ENCODE measurements around the gene CFL2.

Gene CFL2

DNA sequence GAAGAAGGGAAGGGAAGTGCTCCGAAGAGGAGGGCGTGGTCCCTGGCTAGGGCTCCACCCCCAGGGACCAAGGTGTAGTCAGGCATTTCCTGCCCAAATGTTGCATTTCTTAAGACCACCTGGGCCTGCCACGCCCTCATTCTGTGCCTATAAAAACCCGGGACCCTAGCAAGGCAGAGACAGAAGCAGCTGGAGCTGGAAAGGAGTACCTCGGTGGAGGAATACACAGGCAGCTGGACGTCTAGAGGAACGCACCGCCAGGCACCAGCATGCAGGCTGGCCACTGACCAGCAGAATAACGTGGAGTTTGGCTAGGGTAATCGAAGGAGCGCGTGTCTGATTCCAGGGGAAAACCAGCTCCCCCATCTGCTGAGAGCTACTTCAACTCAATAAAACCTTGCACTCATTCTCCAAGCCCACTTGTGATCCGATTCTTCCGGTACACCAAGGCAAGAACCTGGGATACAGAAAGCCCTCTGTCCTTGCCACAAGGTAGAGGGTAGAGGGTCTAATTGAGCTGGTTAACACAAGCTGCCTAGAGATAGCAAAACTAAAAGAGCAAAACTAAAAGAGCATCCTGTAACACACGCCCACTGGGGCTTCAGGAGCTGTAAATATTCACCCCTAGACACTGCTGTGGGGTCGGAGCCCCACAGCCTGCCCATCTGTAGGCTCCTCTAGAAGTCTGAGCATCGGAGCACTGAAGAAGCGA is 21.0 kb downstream of the CFL2 start:
- no peak for TF ChIP-seq CTCF (IDR thresholded peaks at IDR 0.05; ENCODE audit: extremely low read depth, missing control alignments)
- no peak for DNase-seq (ENCODE audit: low spot score)

DNA sequence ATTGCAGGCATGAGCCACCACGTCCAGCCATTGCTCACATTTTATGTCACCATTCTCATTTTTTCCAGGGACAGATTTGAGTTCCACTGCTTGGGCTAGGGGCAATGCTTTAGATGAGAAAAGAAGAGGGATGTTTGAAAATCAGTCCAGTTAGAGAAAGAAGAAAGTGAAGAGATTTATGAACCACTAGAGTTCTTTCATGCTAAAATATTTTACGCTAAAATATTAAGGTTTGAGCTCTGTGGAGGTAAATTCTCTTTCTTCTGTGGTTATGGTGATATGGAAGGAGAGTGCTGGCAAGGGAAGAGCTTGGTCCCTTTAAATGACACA is 21.5 kb downstream of the CFL2 start:
- no peak for DNase-seq (ENCODE audit: low spot score)
- no peak for TF ChIP-seq CTCF (IDR thresholded peaks at IDR 0.05; ENCODE audit: extremely low read depth, missing control alignments)

DNA sequence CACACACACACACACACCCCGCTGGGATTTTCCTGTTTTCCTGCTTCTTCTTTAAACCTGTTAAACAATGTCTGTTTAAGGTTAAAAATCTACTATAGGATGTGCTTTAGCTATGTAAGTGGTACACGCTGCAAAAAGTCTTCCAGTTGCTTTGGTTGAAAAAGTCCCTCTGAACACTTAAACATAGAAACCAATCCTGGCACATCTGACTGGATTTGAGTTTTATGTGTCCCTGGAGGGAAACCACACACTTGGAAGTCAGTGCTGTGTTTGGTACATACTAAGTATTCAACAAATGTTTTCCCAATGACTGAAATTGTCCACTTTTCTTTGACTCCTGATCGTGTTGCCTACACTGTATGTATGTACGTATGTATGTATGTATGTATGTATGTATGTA is 22.0 kb downstream of the CFL2 start:
- no peak for TF ChIP-seq CTCF (IDR thresholded peaks at IDR 0.05; ENCODE audit: extremely low read depth, missing control alignments)
- no peak for DNase-seq (ENCODE audit: low spot score)

GRCh38 chr14:34691206-34691605 is 23.2 kb downstream of the CFL2 start:
- no peak for DNase-seq (ENCODE audit: low spot score)
- no peak for TF ChIP-seq CTCF (IDR thresholded peaks at IDR 0.05; ENCODE audit: extremely low read depth, missing control alignments)

DNA sequence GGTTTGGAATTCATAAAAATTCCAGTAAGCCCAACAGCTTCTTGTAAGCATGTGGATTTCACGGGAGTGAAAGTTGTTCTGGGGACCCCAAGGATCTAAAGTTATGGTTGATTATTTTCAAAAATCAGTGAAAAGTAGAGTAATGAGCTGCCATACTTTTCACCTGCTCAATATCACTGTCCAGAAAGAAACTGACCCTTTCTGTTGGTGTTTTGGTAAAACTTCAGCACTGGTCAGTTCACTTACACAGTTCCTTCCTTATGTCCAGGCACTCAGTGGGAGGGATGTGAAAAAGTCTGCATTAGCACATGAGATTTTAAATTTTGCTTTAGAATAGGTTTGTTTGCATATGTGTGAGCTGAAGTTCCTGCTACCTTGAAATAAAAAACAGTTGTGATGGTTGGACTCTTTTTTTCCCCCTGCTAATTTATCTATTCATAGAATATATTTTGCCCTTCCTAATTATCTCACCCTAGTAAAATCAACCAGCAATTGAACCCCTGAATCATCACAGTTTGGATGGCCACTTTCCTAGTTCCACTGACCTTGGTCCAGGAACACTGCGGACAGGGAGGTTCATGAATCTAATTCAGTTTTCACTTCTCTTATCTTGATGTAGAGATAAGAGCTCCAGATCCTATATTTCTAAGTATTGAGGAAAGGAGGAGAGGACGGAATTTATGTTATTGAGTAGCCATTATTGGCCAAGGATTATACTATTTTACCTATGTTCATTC is 25.8 kb downstream of the CFL2 start:
- TF ChIP-seq CTCF (IDR thresholded peaks at IDR 0.05; ENCODE audit: extremely low read depth, missing control alignments) = no peak
- DNase-seq (ENCODE audit: low spot score) = no peak

- TF ChIP-seq CTCF (IDR thresholded peaks at IDR 0.05; ENCODE audit: extremely low read depth, missing control alignments) = no peak
- DNase-seq (ENCODE audit: low spot score) = no peak
These were observed 28.5 kb downstream of the CFL2 start for GRCh38 chr14:34685819-34686428.

DNA sequence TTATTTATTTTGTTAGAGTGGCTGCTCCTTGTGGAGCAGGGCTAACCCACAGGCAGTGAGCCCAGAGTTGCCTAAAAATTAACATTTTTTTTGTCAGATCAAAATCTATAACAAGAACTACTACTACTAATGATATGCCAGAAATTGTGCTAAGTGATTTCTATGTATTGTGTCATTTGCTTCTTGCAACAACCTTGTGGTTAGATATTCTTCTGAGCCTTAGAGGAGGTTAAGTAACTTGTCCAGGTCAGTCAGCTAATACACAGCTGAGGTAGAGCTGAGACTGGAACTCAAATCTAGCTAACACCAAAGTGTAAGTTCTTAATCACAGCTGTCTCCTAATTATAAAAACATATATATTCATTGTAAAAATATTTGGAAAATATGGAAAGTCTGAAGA is 29.8 kb downstream of the CFL2 start:
- no peak for TF ChIP-seq CTCF (IDR thresholded peaks at IDR 0.05; ENCODE audit: extremely low read depth, missing control alignments)
- DNase-seq (ENCODE audit: low spot score) = no peak

All from GM20000 (cell line).